GM21825 (cell line): ENCODE measurements around the gene SPSB1.

Experiments
- ATAC-seq: cut with Tn5 transposase; IDR thresholded peaks from one replicate; pipeline ENCODE4 v1.9.1; 2021; ENCODE audit warnings: mild to moderate bottlenecking, moderate library complexity; ENCODE audit not compliant: unreplicated experiment

The SPSB1 gene

DNA sequence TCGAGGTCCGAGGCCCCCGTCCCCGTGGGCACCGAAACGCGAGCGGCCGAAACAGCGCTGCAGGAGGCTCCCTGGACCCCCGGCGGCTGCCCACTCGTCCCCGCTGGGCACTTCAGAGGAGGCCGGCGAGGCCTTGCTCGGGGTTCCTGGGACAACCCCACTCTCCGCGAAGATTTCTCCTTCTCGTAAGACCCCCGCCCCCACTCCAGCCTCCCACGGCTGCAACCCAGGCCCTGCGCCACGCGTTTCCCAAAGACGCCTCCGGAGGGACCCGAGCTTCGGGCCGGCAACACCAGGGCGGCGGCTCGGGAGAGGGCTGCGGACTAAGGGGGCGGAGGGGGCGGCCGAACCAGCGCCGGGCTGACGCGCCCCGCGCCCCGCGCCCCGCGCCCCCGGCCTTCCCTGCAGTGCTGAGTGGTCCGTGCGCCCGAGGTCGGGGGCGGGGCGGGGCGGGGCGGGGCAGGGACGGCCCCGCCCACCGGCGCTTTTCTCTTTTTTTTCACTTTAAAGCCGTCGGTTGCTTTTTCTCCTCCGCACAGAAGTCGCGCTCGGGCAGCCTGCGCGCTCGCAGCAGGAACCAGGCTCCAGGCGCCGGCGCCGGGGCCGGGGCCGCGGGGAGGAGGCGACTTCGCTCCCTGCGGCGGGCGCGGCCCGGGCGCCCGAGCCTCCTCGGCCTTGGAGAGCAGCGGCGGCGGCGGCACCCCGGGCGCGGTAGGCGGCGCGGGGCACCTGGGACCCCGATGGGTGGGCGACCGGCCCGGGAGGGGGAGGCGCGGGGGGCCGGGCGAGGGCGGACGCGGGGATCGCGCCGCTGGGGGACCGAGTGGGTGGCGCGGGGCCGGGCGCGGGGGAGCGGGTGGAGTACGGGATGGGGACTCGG is at the start of gene SPSB1:
TSS of gene SPSB1 (plus strand) at position 534 of the 880 bp plus-strand sequence. CDS start 62,998 bp downstream, outside the sequence.
- ATAC-seq: no peak

DNA sequence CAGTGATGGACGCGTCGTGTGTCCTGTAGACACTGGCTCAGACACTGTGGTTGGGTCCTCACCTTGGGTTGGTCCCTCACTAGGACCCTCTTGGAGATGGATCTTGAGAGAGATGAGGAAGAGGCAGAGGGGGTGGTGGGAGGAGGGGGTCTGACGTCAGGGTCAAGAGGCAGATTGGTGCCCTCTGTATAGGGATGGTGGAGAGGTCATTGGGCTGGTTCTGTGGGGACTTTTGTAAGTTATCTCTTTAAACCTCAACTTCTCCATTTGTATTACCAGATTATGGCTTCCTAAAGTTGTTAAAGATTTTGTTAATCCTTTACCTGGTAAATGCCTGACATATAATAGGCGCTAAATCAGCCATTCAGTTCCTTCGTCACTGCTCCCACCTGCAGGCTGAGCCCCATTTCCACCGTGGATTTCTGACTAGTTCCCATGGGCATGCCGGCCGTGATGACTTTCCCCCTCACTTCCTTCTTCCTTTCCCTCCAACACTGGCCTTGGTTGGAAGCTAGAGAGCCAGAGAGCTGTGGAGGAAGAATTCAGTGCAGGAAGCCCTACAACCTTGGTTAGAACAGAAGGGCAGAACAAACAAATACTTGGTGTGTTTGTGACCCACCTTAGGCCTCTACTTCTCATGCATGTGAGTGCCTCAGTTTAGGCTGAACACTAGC is 49.5 kb upstream of the SPSB1 start:
- ATAC-seq: no peak

GRCh38 chr1:9244501-9245229 is 48.0 kb upstream of the SPSB1 start:
- ATAC-seq: no peak

DNA sequence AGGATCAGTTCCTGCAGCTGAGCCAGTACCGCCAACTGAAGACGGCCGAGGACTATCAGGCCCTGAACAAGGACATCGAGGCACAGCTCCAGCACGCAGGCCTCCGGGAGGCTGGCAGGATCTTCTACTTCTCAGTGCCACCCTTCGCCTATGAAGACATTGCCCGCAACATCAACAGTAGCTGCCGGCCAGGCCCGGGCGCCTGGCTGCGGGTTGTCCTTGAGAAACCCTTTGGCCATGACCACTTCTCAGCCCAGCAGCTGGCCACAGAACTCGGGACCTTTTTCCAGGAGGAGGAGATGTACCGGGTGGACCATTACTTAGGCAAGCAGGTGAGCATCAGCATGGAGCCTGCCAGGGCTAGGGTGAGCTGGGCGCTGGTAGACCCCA is 47.5 kb upstream of the SPSB1 start:
- ATAC-seq: no peak

GRCh38 chr1:9245661-9246060 is 47.0 kb upstream of the SPSB1 start:
- ATAC-seq: no peak

DNA sequence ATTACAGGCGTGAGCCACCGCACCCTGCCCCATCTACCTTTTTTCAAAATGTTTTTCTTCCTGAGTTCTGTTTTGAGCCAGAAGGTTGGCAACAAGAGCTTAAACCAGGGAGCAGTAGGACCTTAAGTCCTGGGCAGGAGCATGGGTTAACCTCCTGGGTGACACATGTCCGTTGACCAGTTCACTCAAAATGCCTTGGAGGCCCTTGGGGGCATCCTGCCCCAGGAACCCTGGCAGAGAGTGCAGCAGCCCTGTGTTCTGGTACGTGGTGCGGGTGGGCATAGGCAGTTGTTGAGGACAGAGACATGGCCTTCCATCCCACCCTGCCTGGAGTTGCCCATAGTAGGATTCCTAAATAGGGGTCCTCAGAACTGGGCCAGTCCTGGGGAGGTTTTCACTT is 46.5 kb upstream of the SPSB1 start:
- no peak for ATAC-seq

DNA sequence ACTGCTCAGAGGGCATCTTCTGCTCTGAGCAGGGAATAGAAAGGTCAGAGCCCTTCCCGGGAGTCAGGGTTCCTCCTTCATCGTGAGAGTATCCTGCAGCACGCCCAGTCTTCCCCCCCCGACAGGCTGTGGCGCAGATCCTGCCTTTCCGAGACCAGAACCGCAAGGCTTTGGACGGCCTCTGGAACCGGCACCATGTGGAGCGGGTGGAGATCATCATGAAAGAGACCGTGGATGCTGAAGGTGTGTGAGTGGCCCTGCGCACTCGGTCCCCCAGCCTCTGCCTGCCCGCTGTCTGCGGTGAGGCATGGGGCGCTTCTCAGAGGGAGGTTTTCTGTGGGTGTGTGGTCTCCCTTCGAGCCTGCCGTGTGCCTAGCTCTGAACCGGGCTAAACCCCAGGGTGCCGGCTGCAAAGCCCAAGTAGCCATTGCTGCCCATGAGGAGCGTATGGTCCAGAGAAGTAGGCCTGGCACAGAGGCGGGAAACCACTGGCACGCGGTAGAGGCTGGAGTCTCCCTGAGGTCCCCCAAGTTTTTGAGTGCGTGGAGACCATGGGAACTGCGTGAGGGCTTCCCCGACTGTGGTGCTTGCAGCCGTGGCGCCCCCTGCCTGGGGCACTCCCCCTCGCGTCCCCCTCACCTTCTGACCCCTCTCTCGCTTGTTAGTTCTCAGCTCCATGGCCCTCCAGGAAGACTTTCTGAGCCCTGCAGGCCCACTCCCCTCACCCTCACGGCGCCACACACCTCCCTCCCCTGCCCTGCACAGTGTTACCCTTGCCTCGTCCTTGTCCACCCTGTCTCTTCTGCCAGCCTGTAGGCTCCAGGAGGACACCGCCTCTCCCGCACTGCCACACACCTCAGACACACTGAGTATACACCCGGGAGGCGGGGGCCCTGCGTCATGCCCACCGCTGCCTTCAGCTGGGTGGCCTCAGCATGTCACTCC is 45.6 kb upstream of the SPSB1 start:
- ATAC-seq: no peak

DNA sequence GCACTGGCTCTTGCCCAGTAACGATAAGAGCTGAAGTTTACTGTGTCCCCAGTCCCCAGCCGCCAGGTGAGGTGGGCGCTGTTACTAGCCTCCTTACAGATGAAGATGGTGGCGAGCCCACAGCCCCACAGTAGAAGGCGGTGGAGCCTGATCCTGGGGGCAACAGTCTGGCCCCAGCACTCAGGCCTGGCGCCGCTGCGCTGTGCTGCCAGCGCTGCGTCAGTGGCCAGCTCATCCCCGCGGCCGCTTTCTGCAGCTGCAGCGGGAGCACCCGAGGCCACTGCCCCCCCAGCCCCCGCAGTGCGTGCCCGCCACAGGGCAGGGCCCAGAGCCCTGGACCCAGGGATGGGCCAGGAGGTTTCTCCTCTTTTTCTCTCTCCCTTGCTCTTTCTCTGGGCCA is 44.8 kb upstream of the SPSB1 start:
- ATAC-seq: no peak

GRCh38 chr1:9248341-9249262 is 44.1 kb upstream of the SPSB1 start:
- ATAC-seq: no peak

GRCh38 chr1:9249263-9249533 is 43.5 kb upstream of the SPSB1 start:
- ATAC-seq: no peak

DNA sequence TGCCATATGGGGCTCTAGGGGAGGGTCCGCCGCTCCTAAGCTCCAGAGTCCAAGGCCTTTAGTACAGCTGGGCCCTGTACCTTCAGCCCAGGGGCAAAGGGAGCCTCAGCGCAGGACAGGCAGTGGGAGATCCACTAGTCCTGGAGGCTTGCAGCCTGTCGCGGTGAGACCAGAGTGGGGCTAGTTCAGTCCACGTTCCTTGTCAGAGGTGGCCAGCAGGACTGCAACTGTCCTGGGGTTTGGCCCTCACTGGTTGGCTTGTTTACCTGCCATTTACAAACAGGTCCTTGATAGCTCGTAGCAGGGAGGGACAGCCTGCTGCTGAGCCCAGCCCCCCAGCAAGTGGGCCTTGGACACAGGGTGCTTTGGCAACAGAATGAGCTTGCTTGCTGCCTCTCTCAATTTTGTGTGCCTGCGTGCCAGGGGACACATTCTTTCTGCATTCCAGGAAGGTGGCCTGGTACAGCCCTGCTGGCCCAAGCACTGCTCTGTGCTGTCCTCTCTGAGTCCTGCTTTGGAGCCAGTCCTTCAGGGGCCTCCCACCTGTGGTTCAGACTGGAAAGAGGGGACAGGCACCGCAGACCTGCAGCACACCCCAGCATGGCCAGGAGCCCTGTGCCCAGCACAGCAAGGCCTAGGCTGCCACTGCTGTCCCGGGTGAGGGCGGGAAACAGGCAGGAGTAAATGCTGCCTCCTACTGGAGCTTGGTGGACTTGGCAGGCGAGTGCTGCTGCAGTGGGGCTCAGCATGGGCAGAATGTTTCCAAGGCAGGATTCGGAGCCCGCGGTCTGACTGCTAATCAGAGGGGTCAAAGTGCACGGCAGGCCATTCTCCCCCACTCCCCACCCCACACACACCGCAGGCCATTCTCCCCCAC is 42.9 kb upstream of the SPSB1 start:
- ATAC-seq: no peak

DNA sequence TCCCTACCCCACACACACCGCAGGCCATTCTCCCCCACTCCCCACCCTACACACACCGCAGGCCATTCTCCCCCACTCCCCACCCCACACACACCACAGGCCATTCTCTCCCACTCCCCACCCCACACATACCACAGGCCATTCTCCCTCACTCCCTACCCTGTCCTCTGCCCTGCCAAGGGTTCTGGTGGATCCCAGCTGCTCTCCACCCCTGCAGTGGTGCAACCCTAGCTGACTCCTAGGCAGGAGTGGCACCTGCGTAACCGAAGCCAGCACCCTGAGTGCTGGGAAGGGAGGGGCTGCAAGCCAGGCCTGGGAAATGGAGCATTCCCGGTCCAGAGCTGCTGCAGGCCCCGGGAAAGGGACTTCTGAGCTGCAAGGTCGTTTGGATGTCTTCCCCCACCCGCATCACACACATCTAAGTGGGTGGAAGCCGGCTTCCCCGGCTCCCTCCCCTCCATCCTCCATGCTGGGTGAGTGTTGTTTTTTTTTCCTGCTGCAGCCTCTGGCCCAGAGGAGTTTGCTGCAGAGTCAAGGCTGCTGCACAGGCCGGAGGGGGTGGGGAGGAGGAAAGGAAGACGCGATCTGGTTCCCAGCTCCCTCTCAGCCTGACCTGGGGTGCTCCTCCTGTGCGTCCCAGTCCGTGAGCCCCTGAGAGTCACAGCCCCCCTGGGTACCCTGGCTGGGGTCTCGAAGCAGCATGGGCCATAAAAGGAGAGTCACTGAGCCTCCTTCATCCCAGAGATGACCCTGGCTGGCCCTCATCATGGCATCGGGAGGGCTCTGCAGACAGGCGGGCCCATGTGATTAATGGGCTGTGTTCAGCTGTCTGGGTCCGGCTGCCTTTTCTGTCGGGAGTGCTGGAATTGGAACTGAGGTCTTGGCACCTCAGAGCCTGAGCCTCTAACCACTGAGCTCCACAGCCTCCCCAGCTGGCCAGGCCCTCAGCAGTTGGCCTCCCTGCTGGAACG is 42.0 kb upstream of the SPSB1 start:
- ATAC-seq: no peak

- no peak for ATAC-seq
These were observed 41.2 kb upstream of the SPSB1 start for GRCh38 chr1:9251501-9251900.

- no peak for ATAC-seq
These were observed 39.7 kb upstream of the SPSB1 start for GRCh38 chr1:9253004-9253403.

DNA sequence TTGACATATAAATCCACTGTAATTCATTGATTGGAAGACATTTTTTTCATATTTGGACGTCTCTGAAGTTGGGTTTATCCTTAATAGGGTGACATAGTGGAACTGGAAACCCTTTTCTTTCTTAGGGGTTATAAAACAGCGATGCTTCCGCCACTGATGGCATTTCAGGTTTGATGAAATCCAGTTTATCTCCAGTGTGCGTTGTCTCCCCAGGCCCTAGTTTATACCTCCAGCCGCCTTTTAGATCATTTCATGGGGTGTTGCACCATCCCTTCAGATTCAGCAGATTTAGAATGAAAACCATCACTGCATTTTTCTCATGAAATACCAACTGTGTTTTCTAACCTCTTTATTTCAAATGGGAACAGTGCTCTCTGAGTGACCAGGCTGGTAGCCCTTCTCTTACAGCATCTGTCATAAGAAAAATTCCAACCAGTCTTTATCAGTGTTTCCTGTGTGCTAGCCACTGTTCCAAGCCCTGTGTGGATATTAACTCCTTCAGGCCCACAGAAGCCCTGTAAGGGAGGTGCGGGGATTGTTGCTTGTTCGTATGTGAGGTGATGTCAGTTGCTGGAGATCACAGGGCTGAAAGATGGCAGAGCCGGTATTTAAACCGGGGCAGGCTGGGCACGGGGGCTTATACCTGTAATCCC is 39.1 kb upstream of the SPSB1 start:
- ATAC-seq: no peak

GRCh38 chr1:9256332-9256731 is 36.4 kb upstream of the SPSB1 start:
- ATAC-seq: no peak

DNA sequence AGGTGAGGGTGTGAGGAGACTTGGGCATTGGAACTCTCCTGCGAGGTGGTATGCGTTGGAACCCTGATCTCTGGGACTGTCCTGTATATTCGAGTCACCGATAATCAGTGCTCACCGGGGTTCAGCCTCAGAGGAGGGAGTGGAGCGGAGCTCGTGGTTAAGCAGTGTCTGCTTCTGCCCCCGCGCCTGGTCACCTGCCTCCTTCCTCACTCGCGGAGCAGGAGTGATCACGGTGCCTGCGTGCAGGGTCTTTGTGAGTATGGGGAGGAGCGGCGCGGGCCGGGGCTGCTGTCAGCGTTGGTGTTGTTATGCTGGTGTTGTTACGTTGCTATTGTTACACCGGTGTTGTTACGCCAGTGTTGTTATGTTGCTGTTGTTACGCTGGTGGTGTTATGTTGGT is 34.8 kb upstream of the SPSB1 start:
- ATAC-seq: no peak
